Astrocyte of the cerebellum (primary cell): Measurements from ENCODE around the gene LFNG.
A peak's percentile ranks its signal among the peaks of the same experiment; 100 is the strongest.

Experiments used
- DNase-seq: peaks from one replicate; pipeline ENCODE4 v3.0.0-alpha.2; 2011; ENCODE audit warnings: low read depth
- H3K4me3 ChIP-seq: 2 replicates; pipeline ENCODE4 v1.5.1; 2011; ENCODE audit warnings: mild to moderate bottlenecking, low read depth, low read length, moderate library complexity
- CTCF ChIP-seq: IDR thresholded peaks from 2 replicates; pipeline ENCODE4 v1.5.1; 2012; ENCODE audit warnings: low read length, low read depth, moderate library complexity, mild to moderate bottlenecking; ENCODE audit errors: missing control alignments
- in situ Hi-C: cut with HindIII; loops from 2 replicates; pipeline ENCODE4 v1.10.0; 2017; ENCODE audit warnings: low sequenced_read_pairs

The LFNG gene

DNA sequence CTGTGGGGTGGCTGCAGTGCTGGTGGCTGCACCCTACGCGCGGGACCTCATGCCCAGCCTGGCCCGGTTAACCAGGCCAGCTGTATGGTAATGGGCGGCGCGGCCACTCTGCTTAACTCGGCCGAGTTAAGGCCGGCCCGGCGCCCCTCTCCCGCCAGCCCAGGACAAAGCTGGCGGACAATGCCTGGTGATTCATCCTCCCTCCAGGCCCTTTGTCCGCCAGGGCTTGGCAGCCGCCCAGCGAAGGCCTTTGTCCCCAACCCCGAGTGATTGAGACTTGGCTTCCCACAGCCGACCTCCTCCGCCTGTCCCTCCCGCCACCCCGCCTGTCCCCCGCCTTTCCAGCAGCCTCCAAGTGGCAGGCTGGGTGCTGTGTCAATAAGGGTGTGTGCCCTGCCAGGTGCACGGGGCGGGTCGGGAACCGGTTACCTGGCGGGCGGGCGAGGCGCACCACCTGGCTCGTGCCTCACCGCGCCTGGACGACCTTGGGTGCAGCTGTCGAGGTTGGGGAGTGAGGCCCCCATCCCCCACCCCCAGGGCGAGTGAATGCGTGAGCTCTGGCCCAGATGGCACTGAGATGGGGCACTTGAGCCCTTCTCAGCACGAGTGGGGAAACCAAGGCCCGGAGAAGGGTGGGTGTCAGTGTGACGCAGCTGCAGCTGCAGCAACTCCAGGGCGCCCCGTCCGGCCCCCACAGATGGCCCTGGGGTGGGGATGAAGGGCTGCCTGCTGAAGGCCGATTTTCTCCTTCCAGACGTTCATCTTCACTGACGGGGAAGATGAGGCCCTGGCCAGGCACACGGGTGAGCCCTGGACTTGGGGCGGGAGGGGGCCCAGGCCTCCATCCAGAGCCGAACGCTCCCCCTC is 4.6 kb downstream of the LFNG start:
- no peak overlapping the region for H3K4me3 ChIP-seq
- DNase-seq, result no peak
- no peak for TF ChIP-seq CTCF
- in situ Hi-C loops, result no loop called here

DNA sequence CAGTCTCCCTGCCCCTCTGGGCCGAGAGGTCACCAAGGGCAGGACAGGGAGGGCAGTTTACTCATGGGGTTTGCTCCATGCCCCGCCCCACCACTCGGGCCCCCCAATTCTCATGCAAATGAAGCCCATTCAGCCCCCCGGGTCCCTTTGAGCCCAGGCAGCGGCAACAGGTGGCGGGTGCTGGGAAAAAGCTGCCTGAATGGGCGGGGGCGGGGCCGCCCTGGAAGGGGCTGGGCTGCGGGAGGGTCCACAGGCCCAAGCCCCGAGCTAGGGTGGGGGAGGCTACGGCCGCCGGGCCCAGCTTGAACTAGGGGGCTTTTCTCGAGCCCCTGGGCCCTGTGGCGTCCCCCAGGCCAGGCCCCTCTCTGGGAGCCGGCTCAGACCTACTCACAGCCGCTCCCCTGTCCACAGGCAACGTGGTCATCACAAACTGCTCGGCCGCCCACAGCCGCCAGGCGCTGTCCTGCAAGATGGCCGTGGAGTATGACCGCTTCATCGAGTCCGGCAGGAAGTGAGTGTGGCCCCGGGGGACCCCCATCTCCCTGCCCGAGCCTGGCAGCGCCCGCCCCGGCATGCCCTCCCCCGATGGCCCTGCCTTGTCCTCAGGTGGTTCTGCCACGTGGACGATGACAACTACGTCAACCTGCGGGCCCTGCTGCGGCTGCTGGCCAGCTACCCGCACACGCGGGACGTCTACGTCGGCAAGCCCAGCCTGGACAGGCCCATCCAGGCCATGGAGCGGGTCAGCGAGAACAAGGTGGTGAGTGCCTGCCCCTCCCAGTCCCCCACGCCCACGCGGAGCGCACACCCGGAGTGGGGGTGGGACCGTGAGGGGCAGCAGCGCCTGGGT is 5.5 kb downstream of the LFNG start:
- no peak overlapping the region for H3K4me3 ChIP-seq
- DNase-seq, result no peak
- TF ChIP-seq CTCF, result no peak
- in situ Hi-C loops, result no loop called here

- no peak overlapping the region for H3K4me3 ChIP-seq
- in situ Hi-C loops, result no loop called here
- TF ChIP-seq CTCF, result peak; percentile 11
- no peak for DNase-seq
Measured at GRCh38 chr7:2525658-2526630, 6.4 kb downstream of the LFNG start.

DNA sequence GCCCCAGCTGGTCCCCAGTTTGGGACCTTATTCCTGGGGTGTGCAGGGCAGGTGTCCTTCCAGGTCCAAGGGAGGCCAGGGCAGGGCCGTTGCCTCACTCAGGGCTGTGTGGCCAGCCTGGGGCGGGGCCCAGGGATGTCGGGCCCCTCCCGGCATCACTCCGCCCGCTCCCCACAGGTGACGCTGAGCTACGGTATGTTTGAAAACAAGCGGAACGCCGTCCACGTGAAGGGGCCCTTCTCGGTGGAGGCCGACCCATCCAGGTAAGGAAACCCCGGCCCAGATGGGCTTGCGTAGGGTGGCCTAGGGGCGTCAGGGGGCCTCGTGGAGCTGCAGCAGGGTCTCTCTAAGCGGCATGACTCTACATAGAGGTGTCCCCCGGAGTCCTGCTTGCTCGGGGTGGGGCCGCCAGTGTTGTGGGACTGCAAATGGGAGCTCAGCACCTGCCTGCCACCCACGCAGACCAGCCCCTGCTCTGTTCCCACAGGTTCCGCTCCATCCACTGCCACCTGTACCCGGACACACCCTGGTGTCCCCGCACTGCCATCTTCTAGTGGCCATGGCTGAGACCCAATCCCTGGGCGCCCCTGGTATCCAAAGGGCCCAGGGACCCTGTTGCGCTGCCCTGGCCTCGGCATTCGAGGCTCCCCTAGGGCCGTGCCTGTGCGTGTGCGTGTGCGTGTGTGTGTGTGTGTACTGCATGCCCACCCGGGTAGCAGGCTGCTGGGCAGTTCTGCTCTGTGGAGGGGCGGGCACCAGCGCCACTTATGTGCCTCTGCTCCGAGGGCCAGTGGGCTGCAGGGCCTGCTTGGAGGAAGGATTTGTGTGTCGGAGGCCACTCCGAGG is 7.3 kb downstream of the LFNG start:
- no peak for DNase-seq
- in situ Hi-C loops, result no loop called here
- TF ChIP-seq CTCF, result no peak
- no peak overlapping the region for H3K4me3 ChIP-seq

GRCh38 chr7:2527505-2528467 is 8.2 kb downstream of the LFNG start:
- H3K4me3 ChIP-seq, result no peak overlapping the region
- TF ChIP-seq CTCF, result no peak
- no peak for DNase-seq
- in situ Hi-C loops, result no loop called here
